ENCODE measurements around the gene DFFB.

DFFB gene

GRCh38 chr1:3926956-3927355, 69.7 kb downstream of the DFFB start:
- no peak for DNase-seq (ENCODE audit: low spot score)

GRCh38 chr1:3928586-3928985, 71.3 kb downstream of the DFFB start:
- DNase-seq (ENCODE audit: low spot score), result no peak

DNA sequence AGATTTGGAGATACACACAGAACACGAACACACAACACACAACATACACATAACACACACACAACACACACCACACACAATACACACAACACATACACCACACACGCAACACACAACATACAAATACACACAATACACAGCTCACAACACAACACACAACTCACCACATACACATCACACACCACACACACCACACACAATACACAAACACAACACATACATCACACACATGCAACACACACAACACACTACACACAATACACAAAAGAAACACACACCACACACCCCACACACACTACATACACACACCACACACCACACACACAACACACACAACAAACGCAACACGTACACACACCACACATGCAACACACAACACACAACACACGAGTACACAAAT, 71.8 kb downstream of the DFFB start:
- DNase-seq (ENCODE audit: low spot score), result no peak

GRCh38 chr1:3930301-3931006, 73.2 kb downstream of the DFFB start:
- DNase-seq (ENCODE audit: low spot score), result no peak

DNA sequence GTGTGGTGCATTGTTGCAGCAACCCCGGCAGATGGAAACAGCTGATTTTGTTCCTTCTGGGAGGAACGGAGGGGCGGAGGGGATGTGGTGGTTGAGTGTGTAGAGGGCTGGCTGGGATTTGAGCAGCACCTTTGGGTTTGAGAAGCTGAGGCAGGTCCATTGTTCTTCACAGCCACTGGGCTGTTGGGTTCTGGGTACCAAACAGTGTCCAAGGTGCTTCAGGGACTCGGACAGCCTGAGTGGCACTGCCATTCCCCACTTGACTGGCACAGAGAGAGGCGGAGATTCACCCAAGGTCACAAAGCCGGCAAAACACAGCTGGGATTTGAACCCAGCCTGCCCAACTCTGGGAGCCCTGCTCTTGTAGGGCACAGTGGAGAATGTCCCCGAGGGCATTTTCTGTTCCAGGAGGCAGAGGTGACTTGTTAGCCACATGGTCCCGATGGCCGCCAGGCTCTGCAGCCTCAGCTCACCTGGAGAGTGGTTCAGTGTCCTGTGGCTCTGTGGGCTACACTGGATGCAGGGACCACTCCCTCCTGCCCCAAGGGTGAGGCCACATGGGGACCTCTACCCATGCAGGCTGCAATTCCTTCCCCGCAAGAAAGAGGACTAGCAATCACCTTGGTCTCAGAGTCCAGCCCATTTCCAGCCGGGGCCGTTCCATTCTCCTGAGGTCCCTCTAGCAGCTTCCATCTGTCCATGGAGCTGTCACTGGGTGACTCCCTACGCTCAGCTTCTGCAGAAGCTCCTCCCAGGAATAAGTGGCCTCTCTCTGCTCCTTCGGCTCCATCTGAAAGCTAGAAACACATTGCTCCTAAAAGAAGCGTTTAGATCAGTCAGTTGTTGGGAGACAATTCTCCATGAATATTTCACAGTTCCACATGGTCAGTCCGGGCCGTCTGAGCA, 74.0 kb downstream of the DFFB start:
- no peak for DNase-seq (ENCODE audit: low spot score)

DNA sequence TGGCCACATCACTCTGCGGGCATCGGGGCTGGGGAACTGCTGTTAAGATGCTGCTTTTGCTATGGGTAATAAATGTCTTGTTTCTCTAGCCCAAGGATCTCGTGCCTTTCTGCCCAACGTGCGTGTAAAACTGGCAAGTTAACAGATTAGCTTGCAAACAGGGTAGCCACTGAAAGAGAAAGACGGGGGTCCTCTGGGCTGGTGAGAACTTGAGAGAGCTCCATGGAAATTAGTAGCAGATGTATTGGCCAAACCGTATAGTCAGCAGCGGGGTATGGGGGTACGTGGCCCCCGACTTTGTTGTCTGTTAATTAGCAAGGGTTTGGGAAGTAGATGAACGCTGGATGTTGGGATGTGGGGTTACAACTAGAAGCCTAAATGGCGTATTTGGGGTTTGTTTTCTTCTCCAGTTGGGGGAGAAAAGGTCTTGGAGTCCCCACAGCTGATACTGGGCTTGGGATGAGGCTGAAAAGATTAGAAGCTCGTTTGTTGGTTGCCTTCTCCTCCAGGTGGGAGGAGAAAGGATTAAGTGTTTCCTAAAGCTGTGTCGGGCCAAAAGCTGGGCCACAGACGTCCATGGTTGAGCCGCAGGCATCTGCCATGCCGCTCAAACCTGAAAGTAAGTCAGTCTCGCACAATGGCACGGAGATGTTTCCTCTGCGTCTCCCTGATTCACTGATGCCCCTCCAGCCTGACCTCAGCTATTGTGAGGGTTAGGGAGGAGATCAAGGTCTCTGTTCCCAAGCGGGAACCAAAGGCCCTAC, 75.1 kb downstream of the DFFB start:
- no peak for DNase-seq (ENCODE audit: low spot score)

Data from AG08395 (cell line).